HG02852 (cell line): ENCODE data around the gene MTX3.

Experiments
- ATAC-seq: cut with Tn5 transposase; IDR thresholded peaks from one replicate; pipeline ENCODE4 v1.9.1; 2021; ENCODE audit warnings: mild to moderate bottlenecking, moderate library complexity; ENCODE audit not compliant: unreplicated experiment

The MTX3 gene

GRCh38 chr5:79990598-79991507 lies at the start of gene MTX3:
Gene MTX3 (minus strand): TSS chr5:79991262. CDS start chr5:79991238, 24 bp downstream.
- ATAC-seq = peak; percentile 87

GRCh38 chr5:80039650-80040049 lies 48.6 kb upstream of the MTX3 start:
- ATAC-seq = no peak

GRCh38 chr5:80037366-80037765 lies 46.3 kb upstream of the MTX3 start:
- ATAC-seq = no peak

- no peak for ATAC-seq
Observed at GRCh38 chr5:80036615-80037014, 45.6 kb upstream of the MTX3 start.

GRCh38 chr5:80035839-80036238 lies 44.8 kb upstream of the MTX3 start:
- ATAC-seq = no peak

- no peak for ATAC-seq
Observed at GRCh38 chr5:80034962-80035821, 44.1 kb upstream of the MTX3 start, which contains the start of gene THBS4. Gene THBS4 (plus strand): TSS chr5:80035348. CDS start chr5:80035538, 190 bp downstream.

GRCh38 chr5:80034559-80034958 lies 43.5 kb upstream of the MTX3 start:
- no peak for ATAC-seq

- ATAC-seq = no peak
Observed at GRCh38 chr5:80033513-80033912, 42.5 kb upstream of the MTX3 start.

GRCh38 chr5:80031109-80031508 lies 40.0 kb upstream of the MTX3 start:
- no peak for ATAC-seq

- ATAC-seq = no peak
Observed at GRCh38 chr5:80026841-80027240, 35.8 kb upstream of the MTX3 start.

- ATAC-seq = no peak
Observed at GRCh38 chr5:80025069-80025468, 34.0 kb upstream of the MTX3 start.

GRCh38 chr5:80010754-80011392 lies 19.8 kb upstream of the MTX3 start:
- ATAC-seq = no peak

GRCh38 chr5:80008995-80009765 lies 18.1 kb upstream of the MTX3 start:
- ATAC-seq = no peak

- no peak for ATAC-seq
Observed at GRCh38 chr5:80002677-80003076, 11.6 kb upstream of the MTX3 start.

GRCh38 chr5:79999722-80000121 lies 8.7 kb upstream of the MTX3 start:
- ATAC-seq = no peak

- ATAC-seq = no peak
Observed at GRCh38 chr5:79992891-79993657, 2.0 kb upstream of the MTX3 start.

GRCh38 chr5:79990205-79990597 lies 861 bp downstream of the MTX3 start:
- ATAC-seq = peak; percentile 49

- ATAC-seq = no peak
Observed at GRCh38 chr5:79986260-79986659, 4.8 kb downstream of the MTX3 start.

GRCh38 chr5:79985288-79985687 lies 5.8 kb downstream of the MTX3 start:
- ATAC-seq = no peak

GRCh38 chr5:79984363-79984762 lies 6.7 kb downstream of the MTX3 start:
- ATAC-seq = no peak
